ENCODE results near the gene THADA.

Gene THADA

DNA sequence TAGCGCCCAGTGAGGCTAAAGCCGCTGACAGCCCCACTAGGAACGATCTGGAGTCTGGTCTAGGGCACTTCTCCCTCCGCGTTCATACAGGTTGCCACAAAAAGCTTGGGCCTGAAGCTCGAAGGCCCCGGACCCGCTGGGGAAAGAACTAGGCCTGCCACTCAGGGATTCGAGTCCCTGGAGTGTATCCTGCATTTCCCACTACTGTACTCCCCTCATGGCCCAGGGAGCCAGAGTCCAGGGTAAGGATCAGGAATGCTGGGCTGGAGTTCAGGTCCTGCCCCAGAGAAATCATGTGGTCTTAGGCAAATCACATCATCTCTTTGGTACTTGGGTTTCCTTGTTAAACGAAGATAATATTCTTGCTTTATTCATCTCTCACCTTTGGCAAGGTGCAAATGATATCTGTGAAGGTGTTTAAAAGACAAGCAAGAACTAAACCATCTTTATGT is 368.0 kb downstream of the THADA start:
- Histone ChIP-seq H3K4me3 (ENCODE audit: low read length) (peak overlapping the region; percentile 68), H3K27me3 (ENCODE audit: control insufficient read depth, insufficient read depth, low read length) (no peaks in the 10 kb centered on the region), H3K9ac (ENCODE audit: low read length) (peak overlapping the region; percentile 93), H3K36me3 (ENCODE audit: control insufficient read depth, insufficient read depth, low read length) (peaks cover 10% of the 10 kb centered on the region), H3K9me3 (ENCODE audit: control insufficient read depth, low read length) (no peaks in the 10 kb centered on the region), H3K4me1 (ENCODE audit: control insufficient read depth, insufficient read depth, low read length) (peaks cover 22% of the 10 kb centered on the region)

DNA sequence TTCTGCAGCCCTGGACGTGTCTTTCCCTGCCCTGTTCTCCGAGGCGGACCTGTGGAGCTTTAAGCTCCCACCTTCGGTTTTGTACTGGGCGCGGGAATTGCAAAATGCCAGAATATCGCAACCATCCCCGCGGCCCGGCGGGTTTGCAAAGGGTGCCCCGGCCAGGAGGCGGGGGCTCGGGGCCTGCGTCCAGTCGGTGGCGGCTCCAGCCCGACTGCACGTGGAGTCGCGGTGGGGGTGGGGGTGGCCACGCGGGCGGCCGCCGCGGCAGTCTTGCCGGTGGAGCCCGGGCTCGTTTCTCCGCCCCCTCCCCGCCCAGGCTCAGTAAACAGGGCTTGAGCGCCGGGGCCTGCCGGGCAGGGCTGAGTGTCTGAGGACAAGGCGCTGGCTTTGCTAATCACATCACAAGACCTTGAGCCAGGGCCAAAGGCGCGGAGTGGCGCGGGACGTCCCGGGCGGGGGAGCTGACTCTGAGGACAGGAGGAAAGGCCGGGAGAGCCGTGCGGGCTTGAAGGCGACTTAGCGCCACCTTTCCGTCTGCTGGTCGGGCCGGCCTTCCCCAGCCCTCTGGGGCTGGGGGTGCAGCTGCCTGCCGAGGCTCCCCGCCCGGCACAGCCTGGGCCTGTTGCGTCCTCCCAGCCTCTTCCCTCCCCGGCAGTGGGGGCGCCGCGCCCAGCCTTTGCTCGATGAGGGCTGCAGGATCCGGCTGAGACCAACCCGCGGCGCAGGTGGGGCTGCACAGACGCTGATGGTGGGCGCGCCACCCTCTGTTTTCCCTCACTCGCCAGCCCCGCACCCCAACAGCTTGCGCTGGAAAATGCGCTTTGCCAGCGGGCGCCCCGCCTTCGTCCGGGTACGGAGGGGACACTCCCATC is 368.6 kb downstream of the THADA start:
- H3K4me3 ChIP-seq (ENCODE audit: low read length), result peak overlapping the region; percentile 68
- H3K9me3 ChIP-seq (ENCODE audit: control insufficient read depth, low read length), result no peaks in the 10 kb centered on the region
- peak overlapping the region; percentile 93 for H3K9ac ChIP-seq (ENCODE audit: low read length)
- H3K4me1 ChIP-seq (ENCODE audit: control insufficient read depth, insufficient read depth, low read length), result peaks cover 22% of the 10 kb centered on the region
- no peaks in the 10 kb centered on the region for H3K27me3 ChIP-seq (ENCODE audit: control insufficient read depth, insufficient read depth, low read length)
- peaks cover 10% of the 10 kb centered on the region for H3K36me3 ChIP-seq (ENCODE audit: control insufficient read depth, insufficient read depth, low read length)

DNA sequence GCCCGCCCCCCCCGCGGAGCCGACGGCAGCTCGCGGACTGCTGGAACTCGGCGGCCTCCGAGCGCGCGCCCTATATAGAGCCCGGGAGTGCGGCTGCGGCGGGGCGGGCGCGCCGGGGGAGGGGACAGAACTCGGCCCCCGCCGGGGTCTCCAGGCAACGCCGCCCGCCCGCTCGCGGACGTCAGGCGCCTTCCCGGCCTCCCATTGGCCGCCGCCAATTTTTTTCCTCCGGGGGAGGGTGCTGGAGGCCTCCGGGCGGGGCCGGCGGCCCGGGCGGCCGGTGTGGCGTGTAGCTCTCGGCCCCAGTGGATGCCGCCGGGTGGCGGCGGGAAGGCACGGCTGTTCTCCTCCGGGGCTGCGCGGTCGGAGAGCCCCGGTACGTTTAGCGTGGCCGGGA is 369.3 kb downstream of the THADA start, which contains the start of gene ZFP36L2:
TSS of gene ZFP36L2 (minus strand) at position 49 of the 397 bp plus-strand sequence. CDS start 291 bp downstream, outside the sequence.
- peaks cover 26% of the 10 kb centered on the region for H3K4me1 ChIP-seq (ENCODE audit: control insufficient read depth, insufficient read depth, low read length)
- peak within 1 kb of the TSS; percentile 93 for H3K9ac ChIP-seq (ENCODE audit: low read length)
- no peaks in the 10 kb centered on the region for H3K27me3 ChIP-seq (ENCODE audit: control insufficient read depth, insufficient read depth, low read length)
- no peaks in the 10 kb centered on the region for H3K9me3 ChIP-seq (ENCODE audit: control insufficient read depth, low read length)
- peak within 1 kb of the TSS; percentile 76 for H3K4me3 ChIP-seq (ENCODE audit: low read length)
- H3K36me3 ChIP-seq (ENCODE audit: control insufficient read depth, insufficient read depth, low read length), result peaks cover 10% of the 10 kb centered on the region

DNA sequence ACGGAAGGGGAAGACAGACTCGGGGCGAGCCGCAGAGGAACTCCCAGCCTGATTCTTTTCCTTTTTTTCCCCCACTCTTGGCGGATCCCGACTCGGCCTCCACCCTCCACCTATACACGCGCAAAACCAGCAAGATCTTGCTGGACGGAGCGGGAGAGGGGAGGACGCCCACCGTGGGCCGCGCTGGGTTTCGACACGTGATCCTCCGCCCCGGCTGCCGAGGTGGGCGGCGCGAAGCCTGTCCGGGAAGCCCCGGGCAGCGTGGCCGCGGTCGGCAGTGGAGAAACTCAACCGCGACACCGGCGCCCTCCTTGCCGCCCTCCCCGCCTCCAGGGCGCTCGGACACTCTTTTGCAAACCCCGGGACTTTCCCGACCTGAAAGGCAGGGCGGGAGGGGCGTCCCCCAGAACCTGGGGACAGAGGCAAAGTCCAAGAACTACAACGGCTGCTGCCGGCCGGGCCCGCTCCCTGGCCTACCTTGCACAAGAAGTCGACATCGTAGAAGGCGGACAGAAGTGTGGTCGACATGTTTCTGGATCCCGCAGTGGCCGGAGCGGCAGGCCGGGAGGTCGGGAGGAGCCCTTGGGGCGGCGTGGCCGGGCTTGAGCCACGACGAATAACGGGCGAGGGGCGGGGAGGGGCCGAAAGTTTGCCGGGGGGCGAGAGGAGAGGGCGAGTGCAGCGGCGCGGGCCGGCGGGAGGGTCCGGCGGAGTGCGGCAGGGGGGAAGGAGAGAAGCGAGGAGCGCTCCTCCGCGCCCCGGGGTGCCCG is 369.9 kb downstream of the THADA start:
- Histone ChIP-seq H3K36me3 (ENCODE audit: control insufficient read depth, insufficient read depth, low read length) (peaks cover 10% of the 10 kb centered on the region), H3K4me1 (ENCODE audit: control insufficient read depth, insufficient read depth, low read length) (peaks cover 30% of the 10 kb centered on the region), H3K4me3 (ENCODE audit: low read length) (peak overlapping the region; percentile 76), H3K9ac (ENCODE audit: low read length) (peak overlapping the region; percentile 88), H3K27me3 (ENCODE audit: control insufficient read depth, insufficient read depth, low read length) (no peaks in the 10 kb centered on the region), H3K9me3 (ENCODE audit: control insufficient read depth, low read length) (no peaks in the 10 kb centered on the region)

DNA sequence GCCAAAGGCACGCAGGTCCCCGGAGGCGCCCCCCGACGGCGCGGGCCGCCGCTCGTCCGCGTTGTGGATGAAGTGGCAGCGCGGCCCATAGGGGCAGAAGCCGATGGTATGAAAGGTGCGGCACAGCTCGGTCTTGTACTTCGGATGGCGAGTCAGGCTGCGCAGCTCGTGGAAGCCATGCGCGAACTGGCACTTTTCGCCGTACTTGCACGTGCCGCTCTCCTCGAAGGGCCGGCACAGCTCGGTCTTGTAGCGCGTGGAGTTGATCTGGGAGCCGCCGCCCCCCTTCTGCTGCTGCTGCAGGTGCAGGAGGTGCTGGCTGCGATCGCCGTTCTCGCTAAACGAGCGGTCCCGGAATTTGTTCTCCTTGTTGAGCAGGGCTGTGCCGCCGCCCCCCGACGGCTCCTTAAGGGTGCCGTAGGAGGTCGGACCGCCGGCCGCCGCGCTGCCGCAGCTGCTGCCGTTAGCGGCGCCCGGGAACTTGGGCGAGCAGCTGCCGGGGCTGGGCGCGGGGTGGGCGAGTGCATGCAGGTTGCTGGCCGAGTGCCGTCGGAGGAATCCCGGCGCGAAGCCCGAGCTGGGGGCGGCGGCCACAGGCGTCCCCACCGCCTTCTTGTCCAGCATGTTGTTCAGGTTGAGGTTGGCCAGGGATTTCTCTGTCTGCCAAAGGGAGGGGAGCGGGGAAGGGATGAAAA is 370.6 kb downstream of the THADA start:
- peaks cover 34% of the 10 kb centered on the region for H3K4me1 ChIP-seq (ENCODE audit: control insufficient read depth, insufficient read depth, low read length)
- peak overlapping the region; percentile 88 for H3K9ac ChIP-seq (ENCODE audit: low read length)

DNA sequence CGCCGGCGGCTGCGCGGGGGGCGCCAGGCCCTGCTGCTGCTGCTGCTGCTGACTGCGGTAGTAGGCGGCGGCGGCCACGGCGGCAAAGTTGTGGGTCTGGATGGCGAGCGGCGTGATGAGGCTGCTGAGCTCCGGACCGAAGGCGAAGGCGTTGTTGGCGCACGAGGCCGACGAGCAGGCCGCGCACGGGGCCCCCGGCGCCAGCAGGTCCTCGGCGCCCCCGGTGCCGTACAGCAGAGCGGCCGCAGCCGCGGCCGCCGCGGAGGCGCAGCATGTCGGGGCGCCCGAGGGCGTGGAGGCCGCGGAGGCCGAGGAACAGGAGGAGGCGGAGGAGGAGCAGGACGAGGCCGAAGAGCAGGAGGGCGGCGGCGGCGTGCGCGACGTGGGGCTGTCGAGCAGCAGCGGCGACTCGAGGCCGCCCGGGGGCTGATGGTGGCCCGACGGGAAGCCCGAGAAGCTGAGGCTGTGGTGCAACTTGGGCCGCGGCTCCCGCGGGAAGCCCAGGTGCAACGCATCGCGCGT is 371.2 kb downstream of the THADA start:
- Histone ChIP-seq H3K27me3 (ENCODE audit: control insufficient read depth, insufficient read depth, low read length) (no peaks in the 10 kb centered on the region), H3K4me3 (ENCODE audit: low read length) (peak overlapping the region; percentile 76), H3K4me1 (ENCODE audit: control insufficient read depth, insufficient read depth, low read length) (peaks cover 33% of the 10 kb centered on the region), H3K9ac (ENCODE audit: low read length) (peak overlapping the region; percentile 88), H3K36me3 (ENCODE audit: control insufficient read depth, insufficient read depth, low read length) (peaks cover 10% of the 10 kb centered on the region), H3K9me3 (ENCODE audit: control insufficient read depth, low read length) (no peaks in the 10 kb centered on the region)

More for the DNA sequence above, 370.6 kb downstream of the THADA start:
- Histone ChIP-seq H3K9me3 (ENCODE audit: control insufficient read depth, low read length) (no peaks in the 10 kb centered on the region), H3K36me3 (ENCODE audit: control insufficient read depth, insufficient read depth, low read length) (peaks cover 10% of the 10 kb centered on the region), H3K4me3 (ENCODE audit: low read length) (peak overlapping the region; percentile 76), H3K27me3 (ENCODE audit: control insufficient read depth, insufficient read depth, low read length) (no peaks in the 10 kb centered on the region)

DNA sequence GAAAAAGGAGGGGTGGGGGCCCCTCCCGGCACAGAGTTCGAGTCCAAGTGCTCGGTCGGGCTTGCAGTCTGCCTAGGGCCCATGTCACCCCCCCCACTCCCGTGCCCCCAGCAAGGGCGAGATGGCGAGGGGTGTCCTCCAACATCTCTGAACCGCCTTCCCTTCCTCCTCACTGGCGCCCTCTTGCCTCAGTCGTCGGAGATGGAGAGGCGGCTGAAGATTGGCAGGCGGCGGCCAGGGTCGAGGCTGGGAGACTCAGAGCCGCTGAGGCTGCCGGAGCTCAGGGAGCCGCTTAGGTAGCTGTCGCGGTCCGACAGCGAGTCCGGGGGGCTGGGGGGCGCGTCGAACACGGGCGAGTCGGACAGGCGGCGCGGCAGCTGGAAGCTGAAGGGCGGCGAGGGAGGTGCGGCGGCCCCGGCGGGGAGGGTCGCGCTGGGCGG is 371.7 kb downstream of the THADA start:
- peak overlapping the region; percentile 88 for H3K9ac ChIP-seq (ENCODE audit: low read length)
- H3K4me3 ChIP-seq (ENCODE audit: low read length), result peak overlapping the region; percentile 83
- H3K27me3 ChIP-seq (ENCODE audit: control insufficient read depth, insufficient read depth, low read length), result no peaks in the 10 kb centered on the region
- peaks cover 32% of the 10 kb centered on the region for H3K4me1 ChIP-seq (ENCODE audit: control insufficient read depth, insufficient read depth, low read length)
- H3K9me3 ChIP-seq (ENCODE audit: control insufficient read depth, low read length), result no peaks in the 10 kb centered on the region
- H3K36me3 ChIP-seq (ENCODE audit: control insufficient read depth, insufficient read depth, low read length), result peaks cover 10% of the 10 kb centered on the region

DNA sequence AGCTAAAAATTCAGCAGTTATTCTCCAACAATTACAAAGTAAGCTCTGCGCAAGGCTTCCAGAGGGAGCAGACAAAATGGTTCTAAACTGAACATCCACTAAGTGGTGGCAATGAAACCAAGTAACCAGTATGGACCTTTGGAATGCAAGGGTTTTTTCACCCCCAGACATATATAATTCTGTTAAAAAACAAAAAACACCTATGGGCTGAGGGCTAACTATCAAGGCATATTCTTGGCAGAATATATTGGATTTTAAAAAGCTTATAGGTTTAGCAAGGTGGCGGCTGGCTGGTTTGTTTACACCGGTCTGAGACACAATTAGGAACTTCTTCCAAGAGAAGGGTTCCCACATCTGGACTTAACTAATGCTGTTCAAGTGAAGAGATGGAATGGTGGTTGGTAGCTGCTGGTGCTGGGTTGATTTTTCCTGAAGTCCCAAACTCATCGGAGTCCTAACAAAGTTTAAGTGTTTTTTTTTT is 372.3 kb downstream of the THADA start:
- H3K9me3 ChIP-seq (ENCODE audit: control insufficient read depth, low read length), result no peaks in the 10 kb centered on the region
- H3K9ac ChIP-seq (ENCODE audit: low read length), result peak overlapping the region; percentile 88
- H3K4me1 ChIP-seq (ENCODE audit: control insufficient read depth, insufficient read depth, low read length), result peaks cover 32% of the 10 kb centered on the region
- no peaks in the 10 kb centered on the region for H3K27me3 ChIP-seq (ENCODE audit: control insufficient read depth, insufficient read depth, low read length)
- H3K4me3 ChIP-seq (ENCODE audit: low read length), result peak overlapping the region; percentile 83
- H3K36me3 ChIP-seq (ENCODE audit: control insufficient read depth, insufficient read depth, low read length), result peaks cover 10% of the 10 kb centered on the region

DNA sequence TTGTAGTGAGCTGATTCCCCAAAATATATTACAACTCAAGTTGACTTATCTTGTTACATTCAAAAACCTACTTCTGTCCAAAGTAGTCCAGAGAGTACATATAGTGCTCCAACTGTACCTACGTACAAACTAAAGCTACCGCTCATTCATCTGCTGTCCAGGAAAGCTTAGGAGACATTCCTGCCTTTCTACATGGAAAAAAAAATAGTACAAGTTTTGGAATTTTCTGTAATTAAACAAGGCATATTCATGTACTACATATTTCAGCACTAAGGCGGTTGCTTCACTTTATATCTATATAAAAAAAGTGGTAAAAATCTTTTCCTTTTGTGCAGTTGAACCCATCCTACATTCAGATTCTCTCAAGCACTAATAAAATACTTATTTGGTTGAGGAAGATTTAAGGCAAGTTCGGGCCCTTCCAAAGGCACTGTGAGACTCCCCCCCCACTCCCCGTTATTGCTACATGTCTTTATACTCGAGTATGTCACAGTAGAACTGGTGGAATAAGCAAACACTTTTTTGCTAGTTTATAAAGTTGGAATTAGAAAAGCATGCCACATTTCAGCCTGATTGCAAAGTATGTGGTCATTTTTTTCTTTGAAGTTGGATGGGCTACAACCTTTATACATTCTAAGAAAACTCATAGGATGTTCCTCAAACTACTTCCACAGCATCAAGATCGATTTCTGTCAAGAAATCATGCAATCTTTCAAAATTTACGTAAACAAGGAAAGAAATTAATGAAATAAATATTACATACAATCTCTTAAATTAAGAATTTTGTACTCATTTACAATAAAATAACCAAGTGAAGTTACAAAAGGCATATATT is 373.1 kb downstream of the THADA start:
- Histone ChIP-seq H3K9ac (ENCODE audit: low read length) (peak overlapping the region; percentile 88), H3K9me3 (ENCODE audit: control insufficient read depth, low read length) (no peaks in the 10 kb centered on the region), H3K4me3 (ENCODE audit: low read length) (peak overlapping the region; percentile 39), H3K4me1 (ENCODE audit: control insufficient read depth, insufficient read depth, low read length) (peaks cover 32% of the 10 kb centered on the region), H3K27me3 (ENCODE audit: control insufficient read depth, insufficient read depth, low read length) (no peaks in the 10 kb centered on the region), H3K36me3 (ENCODE audit: control insufficient read depth, insufficient read depth, low read length) (peaks cover 10% of the 10 kb centered on the region)

DNA sequence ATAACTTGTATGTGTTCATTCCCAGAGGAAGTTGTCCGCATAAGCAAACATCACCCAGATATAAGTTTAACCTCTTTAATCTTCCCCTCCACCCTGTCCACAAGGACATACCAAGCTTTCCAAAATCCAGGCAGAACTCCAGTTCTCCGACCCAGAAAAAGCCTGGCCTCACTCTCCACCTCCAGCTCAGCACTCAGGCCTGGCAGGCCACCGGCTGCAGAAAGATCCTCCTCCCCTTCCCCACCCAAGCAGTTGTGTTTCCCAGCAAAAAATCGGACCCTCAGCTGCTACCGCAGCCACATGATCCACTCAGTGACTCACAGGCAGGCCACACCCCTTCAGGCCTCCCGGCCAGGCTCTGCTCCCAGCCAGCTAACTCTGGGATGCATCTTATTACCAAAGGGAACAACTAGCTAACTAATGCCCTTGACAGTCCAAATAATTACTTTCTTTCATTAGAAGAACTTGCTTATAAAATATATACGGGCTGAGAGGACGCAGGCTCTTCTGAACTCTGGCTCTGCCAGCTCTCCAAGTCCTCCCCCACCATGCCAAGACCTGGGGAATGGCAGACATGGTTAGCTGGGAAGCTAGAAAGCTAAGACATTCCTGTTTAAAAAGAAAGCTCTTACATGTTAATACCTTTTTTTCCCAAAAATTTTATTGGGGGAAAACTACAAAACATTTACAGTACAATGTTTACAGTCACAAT is 373.9 kb downstream of the THADA start:
- H3K9ac ChIP-seq (ENCODE audit: low read length), result peak overlapping the region; percentile 88
- H3K9me3 ChIP-seq (ENCODE audit: control insufficient read depth, low read length), result no peaks in the 10 kb centered on the region
- no peaks in the 10 kb centered on the region for H3K27me3 ChIP-seq (ENCODE audit: control insufficient read depth, insufficient read depth, low read length)
- peaks cover 35% of the 10 kb centered on the region for H3K4me1 ChIP-seq (ENCODE audit: control insufficient read depth, insufficient read depth, low read length)
- H3K36me3 ChIP-seq (ENCODE audit: control insufficient read depth, insufficient read depth, low read length), result peaks cover 10% of the 10 kb centered on the region
- peak overlapping the region; percentile 39 for H3K4me3 ChIP-seq (ENCODE audit: low read length)
